HepG2 (cell line): Measurements from ENCODE around the gene NSMF. TPM values are rescaled to one million over a fixed set of nuclear protein-coding genes. Genes with fewer than 3 reads are reported as not detected.
A peak's percentile ranks its signal among the peaks of the same experiment; 100 is the strongest.

Experiments
- AKAP8 ChIP-seq: sonication (generic); formaldehyde crosslinking; IDR thresholded peaks from 2 replicates; pipeline ENCODE4 v1.5.1; 2020; ENCODE audit warnings: mild to moderate bottlenecking, missing genetic modification reagents
- ARHGAP35 ChIP-seq: sonication (generic); formaldehyde crosslinking; IDR thresholded peaks from 2 replicates; pipeline ENCODE4 v1.9.0; 2022; ENCODE audit warnings: mild to moderate bottlenecking, inconsistent platforms, moderate library complexity, missing genetic modification reagents, borderline replicate concordance
- ATF7 ChIP-seq, 2 experiments: fragments of 450-650 bp in 1 of 2; sonication (generic) in 1 of 2; formaldehyde crosslinking in 1 of 2; IDR thresholded peaks; 2 replicates each; pipeline versions ENCODE4 v1.4.0 to v1.6.1; 2016 to 2020; ENCODE audit warnings: antibody characterized with exemption in 1 of 2, mild to moderate bottlenecking in 1 of 2, missing genetic modification reagents in 1 of 2
- FIP1L1 ChIP-seq: fragments of 200-400 bp; formaldehyde crosslinking; IDR thresholded peaks from 2 replicates; pipeline ENCODE4 v1.6.1; 2018; ENCODE audit warnings: low read depth, mild to moderate bottlenecking, low read length, moderate library complexity, borderline replicate concordance; ENCODE audit not compliant: insufficient read depth
- HDAC2 ChIP-seq: sonication (generic); formaldehyde crosslinking; IDR thresholded peaks from 2 replicates; pipeline ENCODE4 v1.4.0; 2020; ENCODE audit warnings: missing genetic modification reagents
- PHF21A ChIP-seq: sonication (generic); formaldehyde crosslinking; IDR thresholded peaks from 2 replicates; pipeline ENCODE4 v1.5.0; 2020; ENCODE audit warnings: mild to moderate bottlenecking, missing genetic modification reagents
- YEATS2 ChIP-seq: sonication (generic); formaldehyde crosslinking; IDR thresholded peaks from 2 replicates; pipeline ENCODE4 v1.4.0; 2020; ENCODE audit warnings: missing genetic modification reagents, borderline replicate concordance
- YEATS4 ChIP-seq: sonication (generic); formaldehyde crosslinking; IDR thresholded peaks from 2 replicates; pipeline ENCODE4 v1.4.0; 2020; ENCODE audit warnings: missing genetic modification reagents, borderline replicate concordance
- ZFP36 ChIP-seq: fragments of 150-350 bp; IDR thresholded peaks from 2 replicates; pipeline ENCODE4 v1.6.1; 2018; ENCODE audit warnings: borderline replicate concordance, low read length, low read depth; ENCODE audit not compliant: partially characterized antibody
- ZFY ChIP-seq: sonication (generic); formaldehyde crosslinking; IDR thresholded peaks from 2 replicates; pipeline ENCODE4 v1.4.0; 2020; ENCODE audit warnings: missing genetic modification reagents
- ZMYM2 ChIP-seq: sonication (generic); formaldehyde crosslinking; IDR thresholded peaks from 2 replicates; pipeline ENCODE4 v1.8.0; 2022; ENCODE audit warnings: mild to moderate bottlenecking, missing genetic modification reagents
- ZNF7 ChIP-seq: IDR thresholded peaks from 2 replicates; pipeline ENCODE4 v1.6.1; 2016; ENCODE audit warnings: missing biosample characterization, missing genetic modification reagents
- ZNF816 ChIP-seq: sonication (generic); formaldehyde crosslinking; IDR thresholded peaks from 2 replicates; pipeline ENCODE4 v1.8.0; 2022; ENCODE audit warnings: missing genetic modification reagents, mild to moderate bottlenecking, borderline replicate concordance
- polyA plus RNA-seq, 8 experiments: library from polyadenylated mRNA; depleted of rRNA in 3 of 8; stranded (reverse) in 7 of 8; unstranded in 1 of 8; fragments of >200 nt; fragmentation: Illumina TruSeq in 4 of 8; extraction: Trizol in 4 of 8; gene quantifications; 2 replicates each; pipeline versions ENCODE4 v1.2.1 to v1.2.3, GENCODE V29; 2011 to 2016; ENCODE audit warnings: low read depth in 4 of 8, missing spikeins in 1 of 8, mixed read lengths in 1 of 8; ENCODE audit not compliant: insufficient read depth in 1 of 8
- total RNA-seq, 5 experiments: library from RNA; depleted of rRNA; stranded (reverse); fragments of >200 nt; fragmentation: Illumina TruSeq; extraction: Trizol; gene quantifications; 2 replicates each; pipeline ENCODE4 v1.2.3, GENCODE V29; 2016; ENCODE audit warnings: low read depth in 1 of 5
- TF ChIP-seq, protein P1 (sequence below): IDR thresholded peaks from 2 replicates; pipeline ENCODE4 v1.6.1; 2016; ENCODE audit warnings: low read depth, missing genetic modification reagents, missing compliant biosample characterization
- TF ChIP-seq, protein P2 (sequence below): sonication (generic); formaldehyde crosslinking; IDR thresholded peaks from 2 replicates; pipeline ENCODE4 v1.5.0; 2020; ENCODE audit warnings: missing genetic modification reagents, mild to moderate bottlenecking, borderline replicate concordance
- TF ChIP-seq, protein P3 (sequence below): sonication (generic); formaldehyde crosslinking; IDR thresholded peaks from 2 replicates; pipeline ENCODE4 v1.4.0; 2020; ENCODE audit warnings: missing genetic modification reagents, borderline replicate concordance

NSMF gene
- total and polyA plus RNA-seq, 2 of the 13 experiments (the other 11 are each of a cell fraction or from before 2014, with no cell fraction given), result 44.3 to 183 TPM

DNA sequence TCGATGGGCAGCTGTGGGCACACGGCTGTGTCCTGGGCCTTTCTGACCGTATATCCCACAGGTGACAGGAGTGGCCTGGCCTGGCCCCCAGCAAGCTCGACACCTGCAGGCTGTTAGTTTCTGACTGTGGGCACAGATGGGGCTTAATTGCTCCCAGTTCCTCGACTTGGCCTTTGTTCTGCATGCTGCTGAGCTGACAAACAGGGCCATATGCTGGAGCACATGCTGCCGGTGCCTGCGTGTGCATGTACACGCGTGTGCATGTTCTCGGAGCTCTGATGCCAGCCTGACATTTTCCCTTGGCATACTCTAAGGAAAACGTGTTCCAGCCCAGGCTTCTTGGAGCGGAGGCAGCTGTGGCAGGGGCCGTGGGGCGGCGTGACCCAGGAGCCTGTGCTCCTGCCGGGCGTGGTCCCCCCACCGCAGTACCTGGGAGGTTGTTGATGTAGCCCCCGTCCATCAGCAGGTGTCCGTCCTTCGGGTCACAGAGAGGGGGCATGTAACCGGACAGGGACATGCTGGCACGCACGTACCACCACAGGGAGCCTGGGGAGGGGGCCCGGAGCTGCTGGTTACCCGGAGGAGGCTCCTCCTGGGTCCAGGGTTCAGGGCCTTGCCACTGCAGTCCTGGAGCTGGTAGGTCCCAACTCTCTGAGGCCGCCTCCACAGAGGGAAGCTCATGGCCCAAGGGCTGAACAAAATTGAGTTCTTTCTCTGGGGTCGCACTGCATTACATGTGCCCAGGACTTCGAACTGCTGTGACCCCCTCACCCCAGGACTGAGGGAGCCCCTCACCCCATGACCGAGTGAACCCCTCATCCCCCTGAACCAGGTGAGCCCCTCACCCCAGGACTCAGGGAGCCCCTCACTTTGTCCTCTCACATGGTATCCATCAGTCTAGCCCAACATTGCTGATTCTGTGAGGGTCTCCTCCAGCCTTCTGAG is 4.1 kb upstream of the NSMF start (continued):
- TF ChIP-seq, protein P1, sequence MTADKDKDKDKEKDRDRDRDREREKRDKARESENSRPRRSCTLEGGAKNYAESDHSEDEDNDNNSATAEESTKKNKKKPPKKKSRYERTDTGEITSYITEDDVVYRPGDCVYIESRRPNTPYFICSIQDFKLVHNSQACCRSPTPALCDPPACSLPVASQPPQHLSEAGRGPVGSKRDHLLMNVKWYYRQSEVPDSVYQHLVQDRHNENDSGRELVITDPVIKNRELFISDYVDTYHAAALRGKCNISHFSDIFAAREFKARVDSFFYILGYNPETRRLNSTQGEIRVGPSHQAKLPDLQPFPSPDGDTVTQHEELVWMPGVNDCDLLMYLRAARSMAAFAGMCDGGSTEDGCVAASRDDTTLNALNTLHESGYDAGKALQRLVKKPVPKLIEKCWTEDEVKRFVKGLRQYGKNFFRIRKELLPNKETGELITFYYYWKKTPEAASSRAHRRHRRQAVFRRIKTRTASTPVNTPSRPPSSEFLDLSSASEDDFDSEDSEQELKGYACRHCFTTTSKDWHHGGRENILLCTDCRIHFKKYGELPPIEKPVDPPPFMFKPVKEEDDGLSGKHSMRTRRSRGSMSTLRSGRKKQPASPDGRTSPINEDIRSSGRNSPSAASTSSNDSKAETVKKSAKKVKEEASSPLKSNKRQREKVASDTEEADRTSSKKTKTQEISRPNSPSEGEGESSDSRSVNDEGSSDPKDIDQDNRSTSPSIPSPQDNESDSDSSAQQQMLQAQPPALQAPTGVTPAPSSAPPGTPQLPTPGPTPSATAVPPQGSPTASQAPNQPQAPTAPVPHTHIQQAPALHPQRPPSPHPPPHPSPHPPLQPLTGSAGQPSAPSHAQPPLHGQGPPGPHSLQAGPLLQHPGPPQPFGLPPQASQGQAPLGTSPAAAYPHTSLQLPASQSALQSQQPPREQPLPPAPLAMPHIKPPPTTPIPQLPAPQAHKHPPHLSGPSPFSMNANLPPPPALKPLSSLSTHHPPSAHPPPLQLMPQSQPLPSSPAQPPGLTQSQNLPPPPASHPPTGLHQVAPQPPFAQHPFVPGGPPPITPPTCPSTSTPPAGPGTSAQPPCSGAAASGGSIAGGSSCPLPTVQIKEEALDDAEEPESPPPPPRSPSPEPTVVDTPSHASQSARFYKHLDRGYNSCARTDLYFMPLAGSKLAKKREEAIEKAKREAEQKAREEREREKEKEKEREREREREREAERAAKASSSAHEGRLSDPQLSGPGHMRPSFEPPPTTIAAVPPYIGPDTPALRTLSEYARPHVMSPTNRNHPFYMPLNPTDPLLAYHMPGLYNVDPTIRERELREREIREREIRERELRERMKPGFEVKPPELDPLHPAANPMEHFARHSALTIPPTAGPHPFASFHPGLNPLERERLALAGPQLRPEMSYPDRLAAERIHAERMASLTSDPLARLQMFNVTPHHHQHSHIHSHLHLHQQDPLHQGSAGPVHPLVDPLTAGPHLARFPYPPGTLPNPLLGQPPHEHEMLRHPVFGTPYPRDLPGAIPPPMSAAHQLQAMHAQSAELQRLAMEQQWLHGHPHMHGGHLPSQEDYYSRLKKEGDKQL (CRISPR knock-in tag), result no peak
- TF ChIP-seq ATF7 (IDR thresholded peaks at IDR 0.05) (no peak), ATF7 (CRISPR knock-in tag; IDR thresholded peaks at IDR 0.05) (peak; percentile 70; the same call in 1 of the 2 replicates), YEATS4 (peak; percentile 88; the same call in 1 of the 2 replicates), PHF21A (peak; percentile 85), ZMYM2 (CRISPR knock-in tag) (0 out of 2 replicates have a peak, but pooled peaks have one; percentile 62), ZNF816 (CRISPR knock-in tag) (peak; percentile 90; the same call in 1 of the 2 replicates), FIP1L1 (no peak), YEATS2 (CRISPR knock-in tag) (0 out of 2 replicates have a peak, but pooled peaks have one; percentile 22), AKAP8 (CRISPR knock-in tag) (no peak), HDAC2 (peak; percentile 51; the same call in 1 of the 2 replicates), ZNF7 (CRISPR knock-in tag) (no peak), ARHGAP35 (CRISPR knock-in tag) (peak; percentile 51; the same call in 1 of the 2 replicates), ZFP36 (no peak), ZFY (CRISPR knock-in tag) (peak; percentile 59; the same call in 1 of the 2 replicates)
- TF ChIP-seq, protein P2, sequence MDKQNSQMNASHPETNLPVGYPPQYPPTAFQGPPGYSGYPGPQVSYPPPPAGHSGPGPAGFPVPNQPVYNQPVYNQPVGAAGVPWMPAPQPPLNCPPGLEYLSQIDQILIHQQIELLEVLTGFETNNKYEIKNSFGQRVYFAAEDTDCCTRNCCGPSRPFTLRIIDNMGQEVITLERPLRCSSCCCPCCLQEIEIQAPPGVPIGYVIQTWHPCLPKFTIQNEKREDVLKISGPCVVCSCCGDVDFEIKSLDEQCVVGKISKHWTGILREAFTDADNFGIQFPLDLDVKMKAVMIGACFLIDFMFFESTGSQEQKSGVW (CRISPR knock-in tag), result 0 out of 2 replicates have a peak, but pooled peaks have one; percentile 70
- TF ChIP-seq, protein P3, sequence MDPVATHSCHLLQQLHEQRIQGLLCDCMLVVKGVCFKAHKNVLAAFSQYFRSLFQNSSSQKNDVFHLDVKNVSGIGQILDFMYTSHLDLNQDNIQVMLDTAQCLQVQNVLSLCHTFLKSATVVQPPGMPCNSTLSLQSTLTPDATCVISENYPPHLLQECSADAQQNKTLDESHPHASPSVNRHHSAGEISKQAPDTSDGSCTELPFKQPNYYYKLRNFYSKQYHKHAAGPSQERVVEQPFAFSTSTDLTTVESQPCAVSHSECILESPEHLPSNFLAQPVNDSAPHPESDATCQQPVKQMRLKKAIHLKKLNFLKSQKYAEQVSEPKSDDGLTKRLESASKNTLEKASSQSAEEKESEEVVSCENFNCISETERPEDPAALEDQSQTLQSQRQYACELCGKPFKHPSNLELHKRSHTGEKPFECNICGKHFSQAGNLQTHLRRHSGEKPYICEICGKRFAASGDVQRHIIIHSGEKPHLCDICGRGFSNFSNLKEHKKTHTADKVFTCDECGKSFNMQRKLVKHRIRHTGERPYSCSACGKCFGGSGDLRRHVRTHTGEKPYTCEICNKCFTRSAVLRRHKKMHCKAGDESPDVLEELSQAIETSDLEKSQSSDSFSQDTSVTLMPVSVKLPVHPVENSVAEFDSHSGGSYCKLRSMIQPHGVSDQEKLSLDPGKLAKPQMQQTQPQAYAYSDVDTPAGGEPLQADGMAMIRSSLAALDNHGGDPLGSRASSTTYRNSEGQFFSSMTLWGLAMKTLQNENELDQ (CRISPR knock-in tag), result no peak
